Body of pancreas (tissue), 4 donors: Measurements from ENCODE around the gene SETD1B. TPM values are rescaled to one million over a fixed set of nuclear protein-coding genes. Genes with fewer than 3 reads are reported as not detected.

Experiments used
- ATAC-seq: fragments of 150-250 bp; one replicate; pipeline ENCODE4 v1.9.1; 2016
- DNase-seq, 4 donors: peaks; one replicate each; pipeline ENCODE4 v3.0.0-alpha.2; 2019
- H3K27ac ChIP-seq, 4 donors: fragments of 200-600 bp; sonication (generic); 1 replicate in 3 of 4; 2 replicates in 1 of 4; pipeline versions ENCODE4 v1.5.1 to v1.6.1; 2016 to 2019; ENCODE audit warnings: mild to moderate bottlenecking in 1 of 4, mixed read lengths in 1 of 4, moderate library complexity in 1 of 4
- H3K27me3 ChIP-seq, 2 donors: fragments of 200-600 bp; sonication (generic); one replicate each; pipeline ENCODE4 v1.6.0; 2016; ENCODE audit warnings: mild to moderate bottlenecking in 1 of 2
- H3K36me3 ChIP-seq, 2 donors: fragments of 200-600 bp; sonication (generic); replicated peaks in 1 of 2; 2 replicates each; pipeline ENCODE4 v1.5.1; 2016; ENCODE audit warnings: low read depth in 2 of 2; ENCODE audit not compliant: insufficient read depth in 1 of 2
- H3K4me1 ChIP-seq: fragments of 200-600 bp; sonication (generic); one replicate; pipeline ENCODE4 v1.6.0; 2016
- H3K4me3 ChIP-seq, 2 donors: fragments of 200-600 bp; sonication (generic); 1 replicate in 1 of 2; 2 replicates in 1 of 2; pipeline ENCODE4 v1.5.1; 2016 to 2019
- H3K9me3 ChIP-seq, 3 donors: fragments of 200-600 bp; sonication (generic); 1 replicate in 2 of 3; 2 replicates in 1 of 3; pipeline ENCODE4 v1.5.1; 2016
- CTCF ChIP-seq, 7 experiments: fragments of 450-650 bp in 4 of 7; fragments of 200-600 bp in 3 of 7; sonication (generic) in 3 of 7; IDR thresholded peaks; one replicate each; pipeline ENCODE4 v1.5.1; 2016 to 2019; ENCODE audit warnings: antibody characterized with exemption in 7 of 7
- POLR2A ChIP-seq, 3 donors: fragments of 450-650 bp; IDR thresholded peaks; one replicate each; pipeline ENCODE4 v1.6.1; 2016; ENCODE audit warnings: antibody characterized with exemption in 3 of 3, mild to moderate bottlenecking in 2 of 3
- WGBS, 2 donors: methylation state at CpG; one replicate each; pipeline ENCODE4 v1.1.5; 2017; 5-methylcytosine and 5-hydroxymethylcytosine counted together
- intact Hi-C: fragments of 100-400 bp; cut with DNase I; formaldehyde crosslinking; loops from one replicate; pipeline ENCODE4 v1.15.1; 2023
- total RNA-seq, 2 donors: library from RNA; depleted of rRNA; stranded (reverse); fragments of >200 nt; gene quantifications; one replicate each; pipeline ENCODE4 v1.1.0, GENCODE V29; 2016

The SETD1B gene
- total RNA-seq, 2 donors from 2014 or later = 9.1 to 15.8 TPM

- no peak for TF ChIP-seq CTCF (IDR thresholded peaks at IDR 0.05)
- TF ChIP-seq POLR2A (IDR thresholded peaks at IDR 0.05) = no peak
- Histone ChIP-seq H3K4me3 (no peak overlapping the region), H3K9me3 (no peaks in the 10 kb centered on the region), H3K36me3 (no peaks in the 10 kb centered on the region), H3K27ac (no peak overlapping the region), H3K27me3 (no peaks in the 10 kb centered on the region), H3K4me1 (peaks cover 7% of the 10 kb centered on the region)
- no peak for ATAC-seq
- DNase-seq = no peak
- intact Hi-C loops = no loop called here
- 57 to 63% methylated on average over 14 of the region's 14 CpGs for WGBS, 2 donors
Observed at GRCh38 chr12:121781998-121782979, 21.5 kb upstream of the SETD1B start.

DNA sequence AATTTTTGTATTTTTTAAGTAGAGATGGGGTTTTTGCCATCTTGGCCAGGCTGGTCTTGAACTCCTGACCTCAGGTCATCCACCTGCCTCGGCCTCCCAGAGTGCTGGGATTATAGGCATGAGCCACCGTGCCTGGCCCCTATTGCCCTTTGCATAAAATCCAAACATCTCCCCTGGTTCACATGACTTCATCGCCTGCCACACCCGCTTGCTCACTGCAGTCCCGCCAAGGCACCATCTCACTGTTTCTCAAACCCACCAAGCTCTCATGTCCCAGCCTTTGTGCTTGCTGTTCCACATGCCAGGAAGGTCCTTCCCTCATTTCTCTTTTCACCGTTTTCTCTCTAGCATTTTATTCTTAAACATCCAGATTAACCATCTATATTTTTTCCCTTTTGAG lies 20.0 kb upstream of the SETD1B start:
- H3K4me1 ChIP-seq = peaks cover 10% of the 10 kb centered on the region
- DNase-seq = no peak
- no peaks in the 10 kb centered on the region for H3K9me3 ChIP-seq
- H3K27me3 ChIP-seq = no peaks in the 10 kb centered on the region
- no peaks in the 10 kb centered on the region for H3K36me3 ChIP-seq
- intact Hi-C loops = no loop called here
- TF ChIP-seq CTCF (IDR thresholded peaks at IDR 0.05) = no peak
- no peak for TF ChIP-seq POLR2A (IDR thresholded peaks at IDR 0.05)
- 68 to 82% methylated on average over 6 of the region's 6 CpGs for WGBS, 2 donors
- H3K4me3 ChIP-seq = no peak overlapping the region
- ATAC-seq = no peak
- no peak overlapping the region for H3K27ac ChIP-seq

GRCh38 chr12:121784460-121784859 lies 19.3 kb upstream of the SETD1B start:
- 34 to 43% methylated on average over 6 of the region's 6 CpGs for WGBS, 2 donors
- no peak for DNase-seq
- Histone ChIP-seq H3K4me1 (peaks cover 10% of the 10 kb centered on the region), H3K9me3 (no peaks in the 10 kb centered on the region), H3K27ac (no peak overlapping the region), H3K27me3 (no peaks in the 10 kb centered on the region), H3K4me3 (no peak overlapping the region), H3K36me3 (no peaks in the 10 kb centered on the region)
- no peak for ATAC-seq
- intact Hi-C loops = no loop called here
- TF ChIP-seq CTCF (IDR thresholded peaks at IDR 0.05) (no peak), POLR2A (IDR thresholded peaks at IDR 0.05) (no peak)

- WGBS, 2 donors = 58 to 59% methylated on average over 6 of the region's 6 CpGs
- peaks cover 10% of the 10 kb centered on the region for H3K4me1 ChIP-seq
- H3K36me3 ChIP-seq = no peaks in the 10 kb centered on the region
Observed at GRCh38 chr12:121786440-121786825, 17.4 kb upstream of the SETD1B start.

More at GRCh38 chr12:121786440-121786825, 17.4 kb upstream of the SETD1B start:
- Histone ChIP-seq H3K27me3 (no peaks in the 10 kb centered on the region), H3K9me3 (no peaks in the 10 kb centered on the region), H3K4me3 (no peak overlapping the region), H3K27ac (peak overlapping the region in 2 of 4 donors; percentile 38 to 59)
- peak; percentile 59 for ATAC-seq
- TF ChIP-seq POLR2A (IDR thresholded peaks at IDR 0.05) (no peak), CTCF (IDR thresholded peaks at IDR 0.05) (no peak)
- intact Hi-C loops = no loop called here
- DNase-seq = peak; percentile 63 to 78 (median 71)
